Neural cell (in vitro differentiated cells): ENCODE data around the gene PTPRD. TPM values are rescaled to one million over a fixed set of nuclear protein-coding genes. Genes with fewer than 3 reads are reported as not detected.

ENCODE experiments used
- H2AFZ ChIP-seq: fragments of 200-600, 300-800 bp; sonication (generic), shearing (Covaris generic); 2 replicates; pipeline ENCODE4 v1.6.0; 2014; ENCODE audit warnings: low read depth, mild to moderate bottlenecking, antibody characterized with exemption, low read length, moderate library complexity
- H3F3A ChIP-seq: fragments of 200-600 bp; shearing (Covaris generic); 2 replicates; pipeline ENCODE4 v1.6.1; 2016; ENCODE audit warnings: mild to moderate bottlenecking, moderate library complexity, mixed read lengths, antibody characterized with exemption, low read length; ENCODE audit not compliant: insufficient read depth, poor library complexity, severe bottlenecking
- H3K27ac ChIP-seq: fragments of 200-600, 300-800 bp; sonication (generic), shearing (Covaris generic); 2 replicates; pipeline ENCODE4 v1.5.1; 2014; ENCODE audit warnings: mild to moderate bottlenecking, low read length, moderate library complexity
- H3K27me3 ChIP-seq: fragments of 300-800, 200-600 bp; sonication (generic), shearing (Covaris generic); 2 replicates; pipeline ENCODE4 v1.6.0; 2014; ENCODE audit warnings: mild to moderate bottlenecking, low read depth, low read length, moderate library complexity; ENCODE audit not compliant: insufficient read depth
- H3K36me3 ChIP-seq: fragments of 300-800, 200-600 bp; sonication (generic), shearing (Covaris generic); 2 replicates; pipeline ENCODE4 v1.5.1; 2014; ENCODE audit warnings: mild to moderate bottlenecking, antibody characterized with exemption, low read length, moderate library complexity; ENCODE audit not compliant: insufficient read depth
- H3K4me2 ChIP-seq: fragments of 300-800, 200-600 bp; sonication (generic), shearing (Covaris generic); 2 replicates; pipeline ENCODE4 v1.6.0; 2014; ENCODE audit warnings: mild to moderate bottlenecking, low read length
- H3K4me3 ChIP-seq: fragments of 300-800, 200-600 bp; sonication (generic), shearing (Covaris generic); 2 replicates; pipeline ENCODE4 v1.5.1; 2014; ENCODE audit warnings: mild to moderate bottlenecking, low read length, moderate library complexity
- H3K79me2 ChIP-seq: fragments of 200-600 bp; shearing (Covaris generic); replicated peaks from 2 replicates; pipeline ENCODE4 v1.6.0; 2014; ENCODE audit warnings: mild to moderate bottlenecking, low read length, moderate library complexity; ENCODE audit not compliant: insufficient read depth
- H3K9ac ChIP-seq: fragments of 300-800, 200-600 bp; sonication (generic), shearing (Covaris generic); 2 replicates; pipeline ENCODE4 v1.6.1; 2016; ENCODE audit warnings: mild to moderate bottlenecking, low read length, mixed read lengths
- H3K9me2 ChIP-seq: fragments of 200-600 bp; shearing (Covaris generic); 2 replicates; pipeline ENCODE4 v1.6.1; 2016; ENCODE audit warnings: mild to moderate bottlenecking, low read length, mixed read lengths; ENCODE audit not compliant: insufficient read depth
- H3K9me3 ChIP-seq: fragments of 200-600, 300-800 bp; sonication (generic), shearing (Covaris generic); 2 replicates; pipeline ENCODE4 v1.6.1; 2016; ENCODE audit warnings: mild to moderate bottlenecking, mixed run types, low read length, moderate library complexity, mixed read lengths
- H4K20me1 ChIP-seq: fragments of 200-600 bp; shearing (Covaris generic); 2 replicates; pipeline ENCODE4 v1.6.1; 2016; ENCODE audit warnings: mild to moderate bottlenecking, mixed run types; ENCODE audit not compliant: insufficient read depth
- EP300 ChIP-seq: fragments of 450-650 bp; conservative IDR thresholded peaks from 2 replicates; pipeline ENCODE4 v1.6.1; 2014; ENCODE audit warnings: antibody characterized with exemption, mild to moderate bottlenecking, moderate library complexity; ENCODE audit not compliant: poor library complexity, severe bottlenecking
- EZH2 ChIP-seq: fragments of 200-600, 300-800 bp; shearing (Covaris generic), sonication (generic); IDR thresholded peaks from 2 replicates; pipeline ENCODE4 v1.6.1; 2014; ENCODE audit warnings: antibody characterized with exemption, low read length, borderline replicate concordance, mild to moderate bottlenecking; ENCODE audit not compliant: insufficient read depth, poor library complexity, severe bottlenecking
- MXI1 ChIP-seq: fragments of 450-650 bp; conservative IDR thresholded peaks from 2 replicates; pipeline ENCODE4 v1.6.1; 2014; ENCODE audit warnings: antibody characterized with exemption, mild to moderate bottlenecking; ENCODE audit not compliant: poor library complexity, severe bottlenecking
- POLR2AphosphoS5 ChIP-seq: IDR thresholded peaks from 2 replicates; pipeline ENCODE4 v1.6.1; 2012
- RAD21 ChIP-seq: fragments of 450-650 bp; conservative IDR thresholded peaks from 2 replicates; pipeline ENCODE4 v1.6.1; 2014; ENCODE audit warnings: antibody characterized with exemption, mild to moderate bottlenecking, moderate library complexity
- REST ChIP-seq: IDR thresholded peaks from 2 replicates; pipeline ENCODE4 v1.6.1; 2012; ENCODE audit warnings: borderline replicate concordance
- SMC3 ChIP-seq: fragments of 450-650 bp; conservative IDR thresholded peaks from 2 replicates; pipeline ENCODE4 v1.6.1; 2014; ENCODE audit warnings: antibody characterized with exemption, mild to moderate bottlenecking, moderate library complexity; ENCODE audit not compliant: poor library complexity
- TAF1 ChIP-seq: IDR thresholded peaks from 2 replicates; pipeline ENCODE4 v1.6.1; 2012; ENCODE audit warnings: low read depth
- polyA plus RNA-seq: library from polyadenylated mRNA; depleted of rRNA; stranded (reverse); fragments of >200 nt; gene quantifications from 2 replicates; pipeline ENCODE4 v1.2.3, GENCODE V29; 2014
- TF ChIP-seq, protein P1 (sequence below): fragments of 450-650 bp; IDR thresholded peaks from 2 replicates; pipeline ENCODE4 v1.5.1; 2014; ENCODE audit warnings: antibody characterized with exemption, mild to moderate bottlenecking, moderate library complexity; ENCODE audit not compliant: poor library complexity, severe bottlenecking

PTPRD gene
- polyA plus RNA-seq, 1 donor from 2014 or later, result 143 TPM

DNA sequence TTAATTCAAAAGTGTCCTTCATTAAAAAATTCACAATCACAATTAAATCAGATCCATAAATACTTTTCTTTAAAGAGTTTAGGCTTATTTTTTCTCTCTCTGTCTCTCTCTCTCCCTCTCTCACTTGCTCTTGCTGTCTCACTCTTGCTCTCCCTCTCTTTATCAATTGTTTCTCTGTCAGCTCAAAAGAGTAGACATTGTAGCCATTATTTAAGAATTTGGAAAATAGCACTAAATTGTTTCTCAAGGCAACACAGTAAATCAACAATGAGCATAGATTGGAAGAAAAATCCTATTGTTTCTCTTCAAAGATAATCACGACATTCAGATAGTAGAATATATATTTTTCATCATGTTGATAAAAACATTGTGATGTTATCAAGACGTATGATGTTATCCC is 1114.0 kb downstream of the PTPRD start:
- Histone ChIP-seq H2AFZ (no peak overlapping the region), H3K4me3 (no peak overlapping the region), H3K27me3 (no peaks in the 10 kb centered on the region), H3K9me2 (no peaks in the 10 kb centered on the region), H3K79me2 (no peaks in the 10 kb centered on the region), H3K9me3 (peaks cover 8% of the 10 kb centered on the region), H3K27ac (no peak overlapping the region), H3K4me2 (no peak overlapping the region), H4K20me1 (no peaks in the 10 kb centered on the region), H3K9ac (no peak overlapping the region), H3F3A (no peaks in the 10 kb centered on the region), H3K36me3 (no peaks in the 10 kb centered on the region)
- TF ChIP-seq MXI1, result no peak
- TF ChIP-seq, protein P1, sequence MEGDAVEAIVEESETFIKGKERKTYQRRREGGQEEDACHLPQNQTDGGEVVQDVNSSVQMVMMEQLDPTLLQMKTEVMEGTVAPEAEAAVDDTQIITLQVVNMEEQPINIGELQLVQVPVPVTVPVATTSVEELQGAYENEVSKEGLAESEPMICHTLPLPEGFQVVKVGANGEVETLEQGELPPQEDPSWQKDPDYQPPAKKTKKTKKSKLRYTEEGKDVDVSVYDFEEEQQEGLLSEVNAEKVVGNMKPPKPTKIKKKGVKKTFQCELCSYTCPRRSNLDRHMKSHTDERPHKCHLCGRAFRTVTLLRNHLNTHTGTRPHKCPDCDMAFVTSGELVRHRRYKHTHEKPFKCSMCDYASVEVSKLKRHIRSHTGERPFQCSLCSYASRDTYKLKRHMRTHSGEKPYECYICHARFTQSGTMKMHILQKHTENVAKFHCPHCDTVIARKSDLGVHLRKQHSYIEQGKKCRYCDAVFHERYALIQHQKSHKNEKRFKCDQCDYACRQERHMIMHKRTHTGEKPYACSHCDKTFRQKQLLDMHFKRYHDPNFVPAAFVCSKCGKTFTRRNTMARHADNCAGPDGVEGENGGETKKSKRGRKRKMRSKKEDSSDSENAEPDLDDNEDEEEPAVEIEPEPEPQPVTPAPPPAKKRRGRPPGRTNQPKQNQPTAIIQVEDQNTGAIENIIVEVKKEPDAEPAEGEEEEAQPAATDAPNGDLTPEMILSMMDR, result no peak
- TF ChIP-seq EP300, result no peak
- TF ChIP-seq TAF1, result no peak
- no peak for TF ChIP-seq REST
- no peak for TF ChIP-seq RAD21

DNA sequence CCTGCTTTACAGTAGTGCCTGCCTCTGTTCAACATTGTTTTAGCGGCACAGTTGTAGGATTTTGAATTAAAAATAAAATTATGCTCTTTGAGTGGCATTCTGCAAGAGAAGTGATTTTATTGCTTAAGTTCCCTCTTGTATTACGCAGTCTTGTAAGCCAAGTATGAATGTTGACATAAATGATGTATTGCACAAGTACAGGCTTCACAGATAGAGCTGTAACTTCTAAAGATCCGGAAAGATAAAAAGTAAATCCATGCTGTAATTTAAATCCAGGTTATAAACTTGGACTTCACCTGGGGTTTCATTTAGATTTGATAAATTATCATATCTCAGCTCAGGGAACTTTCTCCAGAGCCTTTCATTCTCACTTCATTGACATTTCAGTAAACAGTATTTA is 1114.7 kb downstream of the PTPRD start:
- no peaks in the 10 kb centered on the region for H3K27me3 ChIP-seq
- TF ChIP-seq REST, result no peak
- TF ChIP-seq, protein P1, result no peak
- no peak for TF ChIP-seq MXI1
- no peak for TF ChIP-seq RAD21
- TF ChIP-seq EZH2, result no peak
- no peak for TF ChIP-seq EP300
- no peak for TF ChIP-seq TAF1
- no peak for TF ChIP-seq SMC3
- no peak for TF ChIP-seq POLR2AphosphoS5
- H3K9me2 ChIP-seq, result no peaks in the 10 kb centered on the region
- H3K36me3 ChIP-seq, result no peaks in the 10 kb centered on the region
- no peak overlapping the region for H3K27ac ChIP-seq
- H3K9me3 ChIP-seq, result peaks cover 8% of the 10 kb centered on the region
- H3K4me2 ChIP-seq, result no peak overlapping the region
- H3K9ac ChIP-seq, result no peak overlapping the region
- H3K4me3 ChIP-seq, result no peak overlapping the region
- no peaks in the 10 kb centered on the region for H3F3A ChIP-seq
- no peaks in the 10 kb centered on the region for H4K20me1 ChIP-seq
- no peaks in the 10 kb centered on the region for H3K79me2 ChIP-seq
- no peak overlapping the region for H2AFZ ChIP-seq
